Ascending aorta (tissue), 2 donors: ENCODE measurements around the gene TRAPPC5. TPM values are rescaled to one million over a fixed set of nuclear protein-coding genes. Genes with fewer than 3 reads are reported as not detected.

Experiments
- DNase-seq, 2 donors: peaks; one replicate each; pipeline ENCODE4 v3.0.0-alpha.2; 2019; ENCODE audit warnings: low spot score in 2 of 2
- H3K27ac ChIP-seq, 2 donors: fragments of 200-600 bp; sonication (generic); one replicate each; pipeline ENCODE4 v1.5.1; 2016 to 2017; ENCODE audit warnings: mild to moderate bottlenecking in 1 of 2
- H3K27me3 ChIP-seq: fragments of 200-600 bp; sonication (generic); one replicate; pipeline ENCODE4 v1.5.1; 2017
- H3K36me3 ChIP-seq, 2 donors: fragments of 200-600 bp; sonication (generic); one replicate each; pipeline ENCODE4 v1.5.1; 2016
- H3K4me1 ChIP-seq, 2 donors: fragments of 200-600 bp; sonication (generic); one replicate each; pipeline ENCODE4 v1.5.1; 2016 to 2017; ENCODE audit warnings: mild to moderate bottlenecking in 1 of 2
- H3K4me3 ChIP-seq, 2 donors: fragments of 200-600 bp; sonication (generic); one replicate each; pipeline ENCODE4 v1.5.1; 2016 to 2017; ENCODE audit warnings: mild to moderate bottlenecking in 1 of 2
- H3K9me3 ChIP-seq, 2 donors: fragments of 200-600 bp; sonication (generic); one replicate each; pipeline ENCODE4 v1.5.1; 2016
- CTCF ChIP-seq, 3 experiments: fragments of 200-600 bp in 2 of 3; fragments of 450-650 bp in 1 of 3; sonication (generic) in 2 of 3; IDR thresholded peaks; one replicate each; pipeline ENCODE4 v1.5.1; 2016 to 2019; ENCODE audit warnings: antibody characterized with exemption in 3 of 3, mild to moderate bottlenecking in 1 of 3, moderate library complexity in 1 of 3
- intact Hi-C: fragments of 100-400 bp; cut with DNase I; formaldehyde crosslinking; loops from one replicate; pipeline ENCODE4 v1.15.1; 2023
- total RNA-seq: library from RNA; depleted of rRNA; stranded (reverse); fragments of >200 nt; gene quantifications from one replicate; pipeline ENCODE4 v1.1.0, GENCODE V29; 2016

The TRAPPC5 gene
- total RNA-seq, 1 donor from 2014 or later: 166 TPM

- Histone ChIP-seq H3K27me3 (no peaks in the 10 kb centered on the region), H3K9me3 (no peaks in the 10 kb centered on the region), H3K4me1 (no peaks in the 10 kb centered on the region), H3K27ac (no peak overlapping the region), H3K36me3 (no peaks in the 10 kb centered on the region), H3K4me3 (no peak overlapping the region)
- intact Hi-C loops: no loop called here
- TF ChIP-seq CTCF (IDR thresholded peaks at IDR 0.05): no peak
- peak; percentile 18 to 72 for DNase-seq
Measured at GRCh38 chr19:7674010-7675005, 6.3 kb upstream of the TRAPPC5 start.

GRCh38 chr19:7676376-7676775 lies 4.3 kb upstream of the TRAPPC5 start:
- Histone ChIP-seq H3K27ac (no peak overlapping the region), H3K9me3 (no peaks in the 10 kb centered on the region), H3K36me3 (no peaks in the 10 kb centered on the region), H3K4me3 (no peak overlapping the region), H3K4me1 (peaks cover 0 to 3% of the 10 kb centered on the region in 2 donors), H3K27me3 (no peaks in the 10 kb centered on the region)
- no peak for DNase-seq
- TF ChIP-seq CTCF (IDR thresholded peaks at IDR 0.05): no peak
- intact Hi-C loops: no loop called here

GRCh38 chr19:7676854-7677253 lies 3.8 kb upstream of the TRAPPC5 start, which contains the start of gene MCEMP1:
Gene MCEMP1 (plus strand): TSS chr19:7677090. CDS start chr19:7677121, 31 bp downstream.
- Histone ChIP-seq H3K27me3 (no peaks in the 10 kb centered on the region), H3K36me3 (no peaks in the 10 kb centered on the region), H3K4me3 (no peak within 1 kb of the TSS), H3K4me1 (peaks cover 0 to 7% of the 10 kb centered on the region in 2 donors), H3K27ac (no peak within 1 kb of the TSS), H3K9me3 (no peaks in the 10 kb centered on the region)
- no peak for DNase-seq
- intact Hi-C loops: no loop called here
- TF ChIP-seq CTCF (IDR thresholded peaks at IDR 0.05): no peak

GRCh38 chr19:7677669-7678311 lies 2.8 kb upstream of the TRAPPC5 start:
- no peak for DNase-seq
- H3K4me1 ChIP-seq: peaks cover 4 to 11% of the 10 kb centered on the region in 2 donors
- no peaks in the 10 kb centered on the region for H3K27me3 ChIP-seq
- intact Hi-C loops: no loop called here
- TF ChIP-seq CTCF (IDR thresholded peaks at IDR 0.05): no peak
- H3K4me3 ChIP-seq: no peak overlapping the region
- H3K36me3 ChIP-seq: peaks cover 7 to 8% of the 10 kb centered on the region in 2 donors
- no peak overlapping the region for H3K27ac ChIP-seq
- no peaks in the 10 kb centered on the region for H3K9me3 ChIP-seq

GRCh38 chr19:7678971-7679751 lies 1.5 kb upstream of the TRAPPC5 start:
- no peak for TF ChIP-seq CTCF (IDR thresholded peaks at IDR 0.05)
- H3K27me3 ChIP-seq: no peaks in the 10 kb centered on the region
- intact Hi-C loops: no loop called here

More at GRCh38 chr19:7678971-7679751, 1.5 kb upstream of the TRAPPC5 start:
- no peak for DNase-seq
- H3K9me3 ChIP-seq: no peaks in the 10 kb centered on the region
- H3K36me3 ChIP-seq: peaks cover 19 to 20% of the 10 kb centered on the region in 2 donors
- H3K4me3 ChIP-seq: no peak overlapping the region
- H3K4me1 ChIP-seq: peaks cover 4 to 11% of the 10 kb centered on the region in 2 donors
- H3K27ac ChIP-seq: no peak overlapping the region
